ENCODE measurements around the gene ABLIM3. TPM values are rescaled to one million over a fixed set of nuclear protein-coding genes. Genes with fewer than 3 reads are reported as not detected.

The ABLIM3 gene
- total and polyA plus RNA-seq, 2 donors, result 1.4 to 7.3 TPM

DNA sequence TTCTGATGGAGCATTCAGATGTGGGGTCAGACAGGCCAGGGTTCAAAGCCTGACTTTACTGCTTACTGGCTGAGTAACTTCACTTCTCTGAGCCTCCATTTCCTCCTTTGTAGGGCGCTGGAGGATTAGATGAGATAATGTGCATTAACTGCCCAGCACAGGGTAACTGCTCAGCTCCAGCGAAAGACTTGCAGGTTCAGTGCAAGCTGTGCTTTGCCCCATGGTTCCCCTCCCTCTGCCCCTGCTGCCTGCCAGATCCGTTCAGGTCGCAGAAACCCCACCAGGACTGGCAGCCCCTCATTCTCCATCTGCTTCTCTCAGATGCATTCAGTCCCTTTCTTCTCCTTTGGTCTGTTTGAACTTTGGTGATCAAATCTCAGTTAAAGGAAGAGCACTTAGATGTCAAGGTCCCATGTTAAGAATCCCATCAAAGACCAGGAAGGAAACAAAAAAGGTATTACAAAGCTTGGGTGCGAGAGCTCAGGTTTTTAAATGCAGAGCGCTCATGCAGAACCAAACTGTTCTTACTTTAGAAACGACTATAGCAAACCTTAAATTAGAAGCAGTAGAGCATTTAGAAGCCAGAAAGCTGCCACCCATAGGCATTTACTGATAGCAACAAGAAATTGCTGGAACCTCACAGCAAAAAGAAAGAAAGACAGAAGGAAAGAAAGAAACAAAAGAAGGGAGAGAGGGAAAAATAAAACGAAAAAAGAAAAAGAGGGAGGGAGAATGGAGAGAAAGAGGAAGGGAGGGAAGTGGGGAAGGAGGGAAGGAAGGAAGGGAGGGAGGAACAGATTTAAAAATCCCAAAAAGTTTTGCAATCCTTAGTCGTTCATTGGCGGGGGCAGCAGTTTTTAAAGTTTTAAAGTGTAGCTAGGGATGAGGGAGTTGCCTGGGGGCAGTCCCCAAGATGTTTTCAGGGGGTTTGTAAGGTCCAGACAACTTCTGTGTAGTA, 153.9 kb downstream of the ABLIM3 start:
- DNase-seq (ENCODE audit: low read depth in 6 of 9, low spot score in 9 of 9), result peak in 6 of 9 donors; percentile 37 to 82 (median 45)
- H3K4me3 ChIP-seq (ENCODE audit: low read length in 2 of 2), result no peak overlapping the region
- WGBS, result 47% methylated on average over 10 of the region's 10 CpGs
- peak overlapping the region; percentile 43 to 56 for H3K27ac ChIP-seq (ENCODE audit: low read depth in 1 of 2, low read length in 1 of 2)
- peaks cover 9 to 56% of the 10 kb centered on the region in 2 donors for H3K4me1 ChIP-seq (ENCODE audit: control insufficient read depth in 2 of 2, insufficient read depth in 2 of 2, low read length in 2 of 2)
- no peaks in the 10 kb centered on the region for H3K9me3 ChIP-seq (ENCODE audit: control insufficient read depth in 2 of 2, insufficient read depth in 1 of 2, low read length in 1 of 2)
- H3K36me3 ChIP-seq (ENCODE audit: control insufficient read depth in 2 of 2, insufficient read depth in 2 of 2, low read length in 1 of 2), result no peaks in the 10 kb centered on the region
- H3K27me3 ChIP-seq (ENCODE audit: control insufficient read depth in 2 of 2, insufficient read depth in 1 of 2, low read length in 1 of 2), result peaks cover 0 to 18% of the 10 kb centered on the region in 2 donors

DNA sequence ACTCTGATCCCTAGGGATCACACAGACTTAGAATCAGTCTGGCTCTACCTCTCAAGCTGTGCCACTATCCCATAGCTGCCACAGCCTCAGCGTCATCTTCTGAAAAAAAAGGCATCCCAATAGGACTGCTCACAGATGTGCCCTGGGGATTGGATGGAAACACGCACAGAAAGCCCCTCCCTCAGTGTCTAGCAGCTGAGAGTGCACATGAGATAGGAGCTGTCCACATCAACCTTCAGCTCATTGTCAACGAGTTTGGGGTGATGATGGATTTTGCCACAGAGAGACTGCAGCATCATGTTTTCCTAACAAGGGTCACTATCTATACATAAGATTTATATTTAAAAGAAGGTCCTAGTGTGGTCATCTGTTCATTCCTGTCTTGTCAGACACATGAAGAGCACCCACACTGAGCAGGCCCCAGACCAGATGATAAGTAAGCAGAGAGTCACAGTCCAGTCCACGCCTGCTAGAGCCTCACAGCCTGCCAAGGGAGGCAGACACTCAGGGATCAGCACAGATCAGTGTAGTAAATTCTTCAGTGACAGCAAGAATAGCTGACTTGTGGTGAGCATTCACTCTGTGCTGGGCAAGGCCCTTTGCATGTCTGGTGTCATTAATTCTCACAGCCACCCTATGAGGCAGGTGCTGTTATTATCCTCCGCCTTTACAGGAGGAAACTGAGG, 156.2 kb downstream of the ABLIM3 start:
- WGBS, result 93% methylated on average over 5 of the region's 5 CpGs
- Histone ChIP-seq H3K36me3 (ENCODE audit: control insufficient read depth in 2 of 2, insufficient read depth in 2 of 2, low read length in 1 of 2) (no peaks in the 10 kb centered on the region), H3K4me1 (ENCODE audit: control insufficient read depth in 2 of 2, insufficient read depth in 2 of 2, low read length in 2 of 2) (peaks cover 9 to 56% of the 10 kb centered on the region in 2 donors), H3K9me3 (ENCODE audit: control insufficient read depth in 2 of 2, insufficient read depth in 1 of 2, low read length in 1 of 2) (peaks cover 0 to 2% of the 10 kb centered on the region in 2 donors), H3K27ac (ENCODE audit: low read depth in 1 of 2, low read length in 1 of 2) (peak overlapping the region; percentile 3 to 69), H3K4me3 (ENCODE audit: low read length in 2 of 2) (no peak overlapping the region), H3K27me3 (ENCODE audit: control insufficient read depth in 2 of 2, insufficient read depth in 1 of 2, low read length in 1 of 2) (peaks cover 0 to 18% of the 10 kb centered on the region in 2 donors)
- DNase-seq (ENCODE audit: low read depth in 6 of 9, low spot score in 9 of 9), result no peak

DNA sequence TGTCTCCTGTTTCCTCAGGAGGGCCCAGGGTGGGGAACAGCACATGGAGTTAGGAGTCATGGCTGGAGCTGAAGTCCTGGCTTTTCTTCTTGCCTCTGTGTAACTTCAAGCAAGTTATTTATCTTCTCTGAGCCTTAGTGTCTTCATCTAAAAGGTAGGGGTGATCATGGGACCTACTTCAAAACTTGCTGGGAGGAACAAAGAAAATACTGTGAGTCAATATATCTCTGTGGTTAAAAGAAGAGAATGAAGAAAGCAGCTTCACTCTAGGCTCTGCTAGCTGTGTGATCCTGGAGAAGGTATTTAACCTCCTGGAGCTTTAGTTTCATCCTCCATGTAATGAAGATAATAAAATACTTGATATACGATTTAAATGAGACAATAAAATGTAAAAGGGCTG, 156.9 kb downstream of the ABLIM3 start:
- Histone ChIP-seq H3K27ac (ENCODE audit: low read depth in 1 of 2, low read length in 1 of 2) (peak overlapping the region in 1 of 2 donors; percentile 50), H3K4me1 (ENCODE audit: control insufficient read depth in 2 of 2, insufficient read depth in 2 of 2, low read length in 2 of 2) (peaks cover 9 to 52% of the 10 kb centered on the region in 2 donors), H3K27me3 (ENCODE audit: control insufficient read depth in 2 of 2, insufficient read depth in 1 of 2, low read length in 1 of 2) (peaks cover 0 to 14% of the 10 kb centered on the region in 2 donors), H3K36me3 (ENCODE audit: control insufficient read depth in 2 of 2, insufficient read depth in 2 of 2, low read length in 1 of 2) (no peaks in the 10 kb centered on the region), H3K9me3 (ENCODE audit: control insufficient read depth in 2 of 2, insufficient read depth in 1 of 2, low read length in 1 of 2) (peaks cover 0 to 2% of the 10 kb centered on the region in 2 donors), H3K4me3 (ENCODE audit: low read length in 2 of 2) (no peak overlapping the region)
- peak in 1 of 9 donors; percentile 52 for DNase-seq (ENCODE audit: low read depth in 6 of 9, low spot score in 9 of 9)
- WGBS, result 60% methylated on average over 1 of the region's 1 CpG

DNA sequence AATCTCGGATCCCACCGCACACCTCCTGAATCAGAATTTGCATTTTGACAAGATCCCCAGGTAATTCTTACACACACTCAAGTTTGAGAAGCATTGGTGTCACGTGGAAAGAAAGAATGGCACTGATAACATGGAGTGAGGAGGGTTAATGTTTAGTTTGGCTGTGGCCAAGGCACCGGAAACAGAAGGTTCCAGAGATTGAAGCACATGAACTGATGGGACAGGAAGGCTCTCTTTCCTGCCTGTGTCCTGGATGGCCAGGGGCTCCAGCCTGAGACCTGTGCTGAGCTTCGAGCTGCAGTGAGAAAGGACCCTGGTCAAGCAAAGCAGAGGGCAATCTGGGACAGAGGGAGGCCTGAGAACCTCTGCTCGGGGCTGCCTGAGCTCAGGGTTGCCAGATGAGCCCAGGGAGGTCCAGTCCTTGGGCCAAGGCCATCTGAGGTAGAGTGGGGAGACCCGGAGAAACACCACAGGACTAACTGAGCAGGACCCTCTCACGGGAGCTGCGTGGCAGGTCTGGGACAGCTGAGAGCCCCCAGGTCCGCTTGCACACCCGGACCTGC, 157.6 kb downstream of the ABLIM3 start:
- peaks cover 6 to 48% of the 10 kb centered on the region in 2 donors for H3K4me1 ChIP-seq (ENCODE audit: control insufficient read depth in 2 of 2, insufficient read depth in 2 of 2, low read length in 2 of 2)
- no peak for DNase-seq (ENCODE audit: low read depth in 6 of 9, low spot score in 9 of 9)
- no peaks in the 10 kb centered on the region for H3K36me3 ChIP-seq (ENCODE audit: control insufficient read depth in 2 of 2, insufficient read depth in 2 of 2, low read length in 1 of 2)
- peaks cover 0 to 14% of the 10 kb centered on the region in 2 donors for H3K27me3 ChIP-seq (ENCODE audit: control insufficient read depth in 2 of 2, insufficient read depth in 1 of 2, low read length in 1 of 2)
- peaks cover 0 to 2% of the 10 kb centered on the region in 2 donors for H3K9me3 ChIP-seq (ENCODE audit: control insufficient read depth in 2 of 2, insufficient read depth in 1 of 2, low read length in 1 of 2)
- H3K27ac ChIP-seq (ENCODE audit: low read depth in 1 of 2, low read length in 1 of 2), result peak overlapping the region; percentile 15 to 50
- 16% methylated on average over 11 of the region's 11 CpGs for WGBS
- no peak overlapping the region for H3K4me3 ChIP-seq (ENCODE audit: low read length in 2 of 2)

DNA sequence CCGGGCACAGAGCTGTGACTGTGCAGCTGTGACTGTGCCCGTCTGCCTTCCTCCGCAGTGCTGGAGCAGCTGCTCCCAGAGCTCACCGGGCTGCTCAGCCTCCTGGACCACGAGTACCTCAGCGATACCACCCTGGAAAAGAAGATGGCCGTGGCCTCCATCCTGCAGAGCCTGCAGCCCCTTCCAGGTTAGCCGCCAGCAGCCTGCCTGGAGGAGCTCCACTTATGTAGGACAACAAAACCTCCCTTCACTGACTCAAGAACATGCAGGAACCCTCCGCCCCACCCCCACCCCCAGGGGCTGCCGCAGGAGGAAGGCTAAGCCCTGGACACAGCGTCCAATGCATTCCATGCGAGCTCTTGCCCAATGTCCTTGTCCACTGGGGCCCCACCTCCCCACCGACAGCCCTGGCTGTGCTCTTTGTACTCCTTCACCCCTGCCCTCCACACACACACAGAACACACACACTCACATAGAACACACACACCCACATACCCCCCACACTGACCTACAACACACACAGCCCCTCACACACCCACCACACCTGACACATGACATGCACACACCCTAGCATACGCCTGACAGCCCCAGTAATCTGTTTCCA, 158.3 kb downstream of the ABLIM3 start:
- no peak for DNase-seq (ENCODE audit: low read depth in 6 of 9, low spot score in 9 of 9)
- Histone ChIP-seq H3K4me3 (ENCODE audit: low read length in 2 of 2) (no peak overlapping the region), H3K27me3 (ENCODE audit: control insufficient read depth in 2 of 2, insufficient read depth in 1 of 2, low read length in 1 of 2) (peaks cover 0 to 14% of the 10 kb centered on the region in 2 donors), H3K9me3 (ENCODE audit: control insufficient read depth in 2 of 2, insufficient read depth in 1 of 2, low read length in 1 of 2) (peaks cover 0 to 2% of the 10 kb centered on the region in 2 donors), H3K36me3 (ENCODE audit: control insufficient read depth in 2 of 2, insufficient read depth in 2 of 2, low read length in 1 of 2) (no peaks in the 10 kb centered on the region), H3K27ac (ENCODE audit: low read depth in 1 of 2, low read length in 1 of 2) (peak overlapping the region in 1 of 2 donors; percentile 15), H3K4me1 (ENCODE audit: control insufficient read depth in 2 of 2, insufficient read depth in 2 of 2, low read length in 2 of 2) (peaks cover 6 to 47% of the 10 kb centered on the region in 2 donors)
- WGBS, result 29% methylated on average over 14 of the region's 14 CpGs

GRCh38 chr5:149300441-149300840, 159.1 kb downstream of the ABLIM3 start:
- Histone ChIP-seq H3K27me3 (ENCODE audit: control insufficient read depth in 2 of 2, insufficient read depth in 1 of 2, low read length in 1 of 2) (peaks cover 0 to 14% of the 10 kb centered on the region in 2 donors), H3K4me3 (ENCODE audit: low read length in 2 of 2) (no peak overlapping the region), H3K27ac (ENCODE audit: low read depth in 1 of 2, low read length in 1 of 2) (no peak overlapping the region), H3K4me1 (ENCODE audit: control insufficient read depth in 2 of 2, insufficient read depth in 2 of 2, low read length in 2 of 2) (peaks cover 6 to 38% of the 10 kb centered on the region in 2 donors), H3K36me3 (ENCODE audit: control insufficient read depth in 2 of 2, insufficient read depth in 2 of 2, low read length in 1 of 2) (no peaks in the 10 kb centered on the region), H3K9me3 (ENCODE audit: control insufficient read depth in 2 of 2, insufficient read depth in 1 of 2, low read length in 1 of 2) (peaks cover 0 to 2% of the 10 kb centered on the region in 2 donors)
- DNase-seq (ENCODE audit: low read depth in 6 of 9, low spot score in 9 of 9), result no peak
- 96% methylated on average over 6 of the region's 6 CpGs for WGBS

DNA sequence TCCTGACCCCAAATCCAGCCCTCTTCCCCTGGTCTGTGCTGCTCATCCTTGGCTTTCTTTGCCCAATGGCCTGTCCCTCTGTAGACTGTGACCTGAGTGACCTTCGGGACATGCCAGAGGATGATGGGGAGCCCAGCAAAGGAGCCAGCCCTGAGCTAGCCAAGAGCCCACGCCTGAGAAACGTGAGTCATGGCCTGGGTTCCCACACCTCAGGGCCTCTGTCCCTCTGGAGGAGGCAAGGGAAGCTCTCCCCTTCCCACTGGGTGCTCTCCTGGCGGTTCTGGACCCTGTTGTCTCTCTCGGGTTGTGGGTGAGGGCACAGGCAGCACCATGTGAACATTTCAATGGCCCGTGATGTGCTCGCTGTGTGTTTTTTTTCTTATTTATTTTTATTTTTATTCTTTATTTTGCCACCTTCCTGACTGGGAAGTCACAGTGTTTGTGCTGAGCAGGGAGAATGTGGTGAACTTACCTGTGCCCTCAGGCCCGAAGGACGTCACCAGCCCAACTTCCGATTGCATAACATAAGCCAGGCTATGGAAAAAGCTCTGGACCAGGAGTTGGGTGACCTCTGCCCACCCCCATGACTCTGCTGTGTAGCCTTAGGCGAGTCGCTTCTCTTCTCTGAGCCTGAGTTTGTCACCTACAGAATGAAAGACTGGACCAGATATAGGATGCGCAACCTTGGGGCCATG, 159.9 kb downstream of the ABLIM3 start:
- DNase-seq (ENCODE audit: low read depth in 6 of 9, low spot score in 9 of 9), result no peak
- Histone ChIP-seq H3K27me3 (ENCODE audit: control insufficient read depth in 2 of 2, insufficient read depth in 1 of 2, low read length in 1 of 2) (peaks cover 0 to 14% of the 10 kb centered on the region in 2 donors), H3K4me1 (ENCODE audit: control insufficient read depth in 2 of 2, insufficient read depth in 2 of 2, low read length in 2 of 2) (peaks cover 6 to 31% of the 10 kb centered on the region in 2 donors), H3K9me3 (ENCODE audit: control insufficient read depth in 2 of 2, insufficient read depth in 1 of 2, low read length in 1 of 2) (peaks cover 0 to 2% of the 10 kb centered on the region in 2 donors), H3K4me3 (ENCODE audit: low read length in 2 of 2) (no peak overlapping the region), H3K36me3 (ENCODE audit: control insufficient read depth in 2 of 2, insufficient read depth in 2 of 2, low read length in 1 of 2) (no peaks in the 10 kb centered on the region), H3K27ac (ENCODE audit: low read depth in 1 of 2, low read length in 1 of 2) (no peak overlapping the region)
- 97% methylated on average over 13 of the region's 13 CpGs for WGBS

DNA sequence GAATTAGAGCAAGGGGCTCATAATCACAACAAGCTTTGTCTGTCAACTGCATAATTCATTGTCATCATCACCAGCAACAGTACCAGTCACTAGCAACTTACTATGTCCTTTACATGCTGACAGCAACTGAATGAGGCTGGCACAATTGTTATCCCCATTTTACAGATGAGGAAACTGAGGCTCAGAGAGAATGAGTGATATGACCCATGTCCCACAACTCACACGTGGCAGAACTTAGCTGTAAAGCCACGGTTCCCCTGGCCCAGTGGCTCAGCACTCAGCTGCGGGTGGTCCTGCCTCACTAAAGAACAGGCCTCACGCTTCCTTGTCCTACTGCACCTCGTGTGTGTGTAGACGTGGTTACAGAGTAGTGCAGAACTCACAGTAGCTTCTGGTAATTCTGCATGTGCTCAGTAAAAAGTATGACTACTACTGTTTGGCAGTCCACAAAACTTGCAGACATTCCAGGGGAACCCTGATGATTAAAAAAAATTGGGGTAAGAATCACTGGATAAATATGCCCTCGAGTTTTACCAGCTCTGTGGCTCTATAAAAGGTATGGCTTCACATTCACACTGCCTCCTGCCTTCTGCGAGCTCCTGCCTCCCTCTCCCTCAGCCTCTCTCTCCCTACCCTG, 160.6 kb downstream of the ABLIM3 start:
- Histone ChIP-seq H3K9me3 (ENCODE audit: control insufficient read depth in 2 of 2, insufficient read depth in 1 of 2, low read length in 1 of 2) (peaks cover 0 to 2% of the 10 kb centered on the region in 2 donors), H3K4me1 (ENCODE audit: control insufficient read depth in 2 of 2, insufficient read depth in 2 of 2, low read length in 2 of 2) (peaks cover 6 to 25% of the 10 kb centered on the region in 2 donors), H3K27me3 (ENCODE audit: control insufficient read depth in 2 of 2, insufficient read depth in 1 of 2, low read length in 1 of 2) (peaks cover 0 to 11% of the 10 kb centered on the region in 2 donors), H3K4me3 (ENCODE audit: low read length in 2 of 2) (no peak overlapping the region), H3K27ac (ENCODE audit: low read depth in 1 of 2, low read length in 1 of 2) (no peak overlapping the region), H3K36me3 (ENCODE audit: control insufficient read depth in 2 of 2, insufficient read depth in 2 of 2, low read length in 1 of 2) (no peaks in the 10 kb centered on the region)
- 92% methylated on average over 8 of the region's 8 CpGs for WGBS
- DNase-seq (ENCODE audit: low read depth in 6 of 9, low spot score in 9 of 9), result no peak

Measured in thymus (tissue), 11 donors.